Ishikawa (cell line): Measurements from ENCODE around the gene SCTR.

Experiments used
- EP300 ChIP-seq: IDR thresholded peaks from 2 replicates; pipeline ENCODE4 v1.6.1; 2012; ENCODE audit warnings: borderline replicate concordance
- NFIC ChIP-seq: IDR thresholded peaks from 2 replicates; pipeline ENCODE4 v1.6.1; 2012
- RAD21 ChIP-seq: IDR thresholded peaks from 2 replicates; pipeline ENCODE4 v1.6.1; 2012; ENCODE audit warnings: low read depth
- TAF1 ChIP-seq: IDR thresholded peaks from 2 replicates; pipeline ENCODE4 v1.6.1; 2012; ENCODE audit warnings: low read depth, mild to moderate bottlenecking
- YY1 ChIP-seq: IDR thresholded peaks from 2 replicates; pipeline ENCODE4 v1.6.1; 2012; ENCODE audit warnings: low read depth
- ZBTB7A ChIP-seq: IDR thresholded peaks from 2 replicates; pipeline ENCODE4 v1.6.1; 2012; ENCODE audit warnings: low read depth
- TF ChIP-seq, protein P1 (sequence below): IDR thresholded peaks from 2 replicates; pipeline ENCODE4 v1.6.1; 2012
- TF ChIP-seq, protein P2 (sequence below): IDR thresholded peaks from 2 replicates; pipeline ENCODE4 v1.6.1; 2012; ENCODE audit warnings: low read depth, mild to moderate bottlenecking

- no peak for TF ChIP-seq NFIC
- TF ChIP-seq RAD21: no peak
- TF ChIP-seq, protein P1, sequence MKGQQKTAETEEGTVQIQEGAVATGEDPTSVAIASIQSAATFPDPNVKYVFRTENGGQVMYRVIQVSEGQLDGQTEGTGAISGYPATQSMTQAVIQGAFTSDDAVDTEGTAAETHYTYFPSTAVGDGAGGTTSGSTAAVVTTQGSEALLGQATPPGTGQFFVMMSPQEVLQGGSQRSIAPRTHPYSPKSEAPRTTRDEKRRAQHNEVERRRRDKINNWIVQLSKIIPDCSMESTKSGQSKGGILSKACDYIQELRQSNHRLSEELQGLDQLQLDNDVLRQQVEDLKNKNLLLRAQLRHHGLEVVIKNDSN: no peak
- TF ChIP-seq TAF1: no peak
- TF ChIP-seq EP300: no peak
- no peak for TF ChIP-seq YY1
- TF ChIP-seq, protein P2, sequence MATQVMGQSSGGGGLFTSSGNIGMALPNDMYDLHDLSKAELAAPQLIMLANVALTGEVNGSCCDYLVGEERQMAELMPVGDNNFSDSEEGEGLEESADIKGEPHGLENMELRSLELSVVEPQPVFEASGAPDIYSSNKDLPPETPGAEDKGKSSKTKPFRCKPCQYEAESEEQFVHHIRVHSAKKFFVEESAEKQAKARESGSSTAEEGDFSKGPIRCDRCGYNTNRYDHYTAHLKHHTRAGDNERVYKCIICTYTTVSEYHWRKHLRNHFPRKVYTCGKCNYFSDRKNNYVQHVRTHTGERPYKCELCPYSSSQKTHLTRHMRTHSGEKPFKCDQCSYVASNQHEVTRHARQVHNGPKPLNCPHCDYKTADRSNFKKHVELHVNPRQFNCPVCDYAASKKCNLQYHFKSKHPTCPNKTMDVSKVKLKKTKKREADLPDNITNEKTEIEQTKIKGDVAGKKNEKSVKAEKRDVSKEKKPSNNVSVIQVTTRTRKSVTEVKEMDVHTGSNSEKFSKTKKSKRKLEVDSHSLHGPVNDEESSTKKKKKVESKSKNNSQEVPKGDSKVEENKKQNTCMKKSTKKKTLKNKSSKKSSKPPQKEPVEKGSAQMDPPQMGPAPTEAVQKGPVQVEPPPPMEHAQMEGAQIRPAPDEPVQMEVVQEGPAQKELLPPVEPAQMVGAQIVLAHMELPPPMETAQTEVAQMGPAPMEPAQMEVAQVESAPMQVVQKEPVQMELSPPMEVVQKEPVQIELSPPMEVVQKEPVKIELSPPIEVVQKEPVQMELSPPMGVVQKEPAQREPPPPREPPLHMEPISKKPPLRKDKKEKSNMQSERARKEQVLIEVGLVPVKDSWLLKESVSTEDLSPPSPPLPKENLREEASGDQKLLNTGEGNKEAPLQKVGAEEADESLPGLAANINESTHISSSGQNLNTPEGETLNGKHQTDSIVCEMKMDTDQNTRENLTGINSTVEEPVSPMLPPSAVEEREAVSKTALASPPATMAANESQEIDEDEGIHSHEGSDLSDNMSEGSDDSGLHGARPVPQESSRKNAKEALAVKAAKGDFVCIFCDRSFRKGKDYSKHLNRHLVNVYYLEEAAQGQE: no peak
- TF ChIP-seq ZBTB7A: no peak
Observed at GRCh38 chr2:119513832-119514231, 10.5 kb downstream of the SCTR start.
